ENCODE results near the gene SPPL2A. TPM values are rescaled to one million over a fixed set of nuclear protein-coding genes. Genes with fewer than 3 reads are reported as not detected.

Gene SPPL2A
- polyA plus RNA-seq, 1 experiment: 80.1 TPM

- no peaks in the 10 kb centered on the region for H3K27me3 ChIP-seq (ENCODE audit: control insufficient read depth, insufficient read depth, low read length)
- no peak for TF ChIP-seq CTCF (IDR thresholded peaks at IDR 0.05; ENCODE audit: low read depth, low read length)
- ChIA-PET POLR2A (no interaction called here), CTCF (interaction anchor here (0.6 kb wide), 1 partner anchor 9 kb away, joined by 3 read pairs; no protein-coding TSS in a partner anchor)
- no peaks in the 10 kb centered on the region for H3K9me3 ChIP-seq (ENCODE audit: control insufficient read depth, insufficient read depth, low read length)
- no peak overlapping the region for H3K27ac ChIP-seq (ENCODE audit: low read depth, low read length)
- H3K4me3 ChIP-seq (ENCODE audit: low read depth, low read length): no peak overlapping the region
- no peak for DNase-seq (ENCODE audit: low read depth, low spot score)
Measured at GRCh38 chr15:50773389-50773788, 7.9 kb upstream of the SPPL2A start.

GRCh38 chr15:50767332-50767861 is 1.9 kb upstream of the SPPL2A start:
- no peaks in the 10 kb centered on the region for H3K27me3 ChIP-seq (ENCODE audit: control insufficient read depth, insufficient read depth, low read length)
- CTCF ChIA-PET: interaction anchor here (0.7 kb wide), 1 partner anchor 29 kb away, joined by 4 read pairs; no protein-coding TSS in a partner anchor
- H3K27ac ChIP-seq (ENCODE audit: low read depth, low read length): no peak overlapping the region
- POLR2A ChIA-PET: interaction anchor here (0.7 kb wide), 1 partner anchor 35 kb away, joined by 6 read pairs; no protein-coding TSS in a partner anchor
- H3K9me3 ChIP-seq (ENCODE audit: control insufficient read depth, insufficient read depth, low read length): no peaks in the 10 kb centered on the region
- DNase-seq (ENCODE audit: low read depth, low spot score): no peak
- no peak overlapping the region for H3K4me3 ChIP-seq (ENCODE audit: low read depth, low read length)
- no peak for TF ChIP-seq CTCF (IDR thresholded peaks at IDR 0.05; ENCODE audit: low read depth, low read length)

GRCh38 chr15:50764461-50765194 is 878 bp downstream of the SPPL2A start:
- CTCF ChIA-PET: interaction anchor here (0.7 to 0.9 kb wide), 2 partner anchors 8 to 111 kb away, joined by 3 read pairs; no protein-coding TSS in a partner anchor

GRCh38 chr15:50758712-50759205 is 6.7 kb downstream of the SPPL2A start:
- DNase-seq (ENCODE audit: low read depth, low spot score): no peak
- no peaks in the 10 kb centered on the region for H3K27me3 ChIP-seq (ENCODE audit: control insufficient read depth, insufficient read depth, low read length)
- ChIA-PET POLR2A (no interaction called here), CTCF (no interaction called here)
- no peak for TF ChIP-seq CTCF (IDR thresholded peaks at IDR 0.05; ENCODE audit: low read depth, low read length)
- H3K9me3 ChIP-seq (ENCODE audit: control insufficient read depth, insufficient read depth, low read length): no peaks in the 10 kb centered on the region
- no peak overlapping the region for H3K27ac ChIP-seq (ENCODE audit: low read depth, low read length)
- H3K4me3 ChIP-seq (ENCODE audit: low read depth, low read length): no peak overlapping the region

More at GRCh38 chr15:50764461-50765194, 878 bp downstream of the SPPL2A start:
- Histone ChIP-seq H3K27me3 (ENCODE audit: control insufficient read depth, insufficient read depth, low read length) (no peaks in the 10 kb centered on the region), H3K9me3 (ENCODE audit: control insufficient read depth, insufficient read depth, low read length) (no peaks in the 10 kb centered on the region), H3K27ac (ENCODE audit: low read depth, low read length) (peak overlapping the region; percentile 73), H3K4me3 (ENCODE audit: low read depth, low read length) (peak overlapping the region; percentile 75)
- no peak for TF ChIP-seq CTCF (IDR thresholded peaks at IDR 0.05; ENCODE audit: low read depth, low read length)
- DNase-seq (ENCODE audit: low read depth, low spot score): no peak
- POLR2A ChIA-PET: interaction anchor here (0.6 to 1.5 kb wide), 5 partner anchors 18 to 381 kb away, joined by 4 to 11 read pairs (median 8); partner anchors contain the start of gene TRPM7

GRCh38 chr15:50753463-50753862 is 12.0 kb downstream of the SPPL2A start:
- H3K27ac ChIP-seq (ENCODE audit: low read depth, low read length): no peak overlapping the region
- ChIA-PET CTCF (no interaction called here), POLR2A (interaction anchor here (0.6 kb wide), 2 partner anchors 50 to 52 kb away, joined by 4 to 5 read pairs; no protein-coding TSS in a partner anchor)
- no peak for TF ChIP-seq CTCF (IDR thresholded peaks at IDR 0.05; ENCODE audit: low read depth, low read length)
- DNase-seq (ENCODE audit: low read depth, low spot score): no peak
- H3K9me3 ChIP-seq (ENCODE audit: control insufficient read depth, insufficient read depth, low read length): no peaks in the 10 kb centered on the region
- no peaks in the 10 kb centered on the region for H3K27me3 ChIP-seq (ENCODE audit: control insufficient read depth, insufficient read depth, low read length)
- H3K4me3 ChIP-seq (ENCODE audit: low read depth, low read length): no peak overlapping the region

All from AG04450 (cell line).